ENCODE measurements around the gene KRT32. TPM values are rescaled to one million over a fixed set of nuclear protein-coding genes. Genes with fewer than 3 reads are reported as not detected.
A peak's percentile ranks its signal among the peaks of the same experiment; 100 is the strongest.

Gene KRT32
- total RNA-seq, 1 experiment from 2014 or later: not detected

GRCh38 chr17:41415411-41415810, 51.8 kb downstream of the KRT32 start:
- H3K36me3 ChIP-seq (ENCODE audit: control insufficient read depth, insufficient read depth, low read length): no peaks in the 10 kb centered on the region
- no peaks in the 10 kb centered on the region for H3K9me3 ChIP-seq
- no peaks in the 10 kb centered on the region for H3K27me3 ChIP-seq (replicated peaks; ENCODE audit: control insufficient read depth, insufficient read depth, low read length)
- Mint-ChIP-seq H3K4me1 (ENCODE audit: low read depth, unreplicated experiment) (peaks cover 64% of the 10 kb centered on the region), H3K27ac (ENCODE audit: unreplicated experiment) (no peak overlapping the region), H3K4me3 (ENCODE audit: unreplicated experiment) (no peak overlapping the region), H3K9me3 (ENCODE audit: unreplicated experiment) (no peaks in the 10 kb centered on the region), H3K27me3 (ENCODE audit: insufficient read depth, unreplicated experiment) (no peaks in the 10 kb centered on the region), H3K36me3 (ENCODE audit: insufficient read depth, unreplicated experiment) (no peaks in the 10 kb centered on the region)
- ChIA-PET POLR2A (no interaction called here), CTCF (interaction anchor here (0.7 to 1.5 kb wide), 7 partner anchors 24 to 638 kb away, joined by 3 to 6 read pairs (median 3); partner anchors contain the start of gene KRT33A)
- intact Hi-C loops (cut with micrococcal nuclease; ENCODE audit: unreplicated experiment): loop anchor here (5.0 to 10.0 kb wide), 4 partner anchors 61 to 247 kb away; partner anchors contain the start of genes KRT19, KRT33A and KRT35
- no peak overlapping the region for H3K4me3 ChIP-seq (ENCODE audit: low read depth, low read length)
- no TSS peak for BruUV-seq (replicated peaks)
- no peak for DNase-seq
- no peak for TF ChIP-seq CTCF (IDR thresholded peaks at IDR 0.05; ENCODE audit: insufficient read depth in 1 of 2, low read depth in 1 of 2, low read length in 1 of 2, severe bottlenecking in 1 of 2, unreplicated experiment in 1 of 2)
- peaks cover 51% of the 10 kb centered on the region for H3K4me1 ChIP-seq

GRCh38 chr17:41413982-41414381, 53.2 kb downstream of the KRT32 start:
- H3K4me3 ChIP-seq (ENCODE audit: low read depth, low read length): no peak overlapping the region
- peaks cover 64% of the 10 kb centered on the region for H3K4me1 Mint-ChIP-seq (ENCODE audit: low read depth, unreplicated experiment)
- no peaks in the 10 kb centered on the region for H3K9me3 ChIP-seq
- DNase-seq: no peak
- no peaks in the 10 kb centered on the region for H3K27me3 Mint-ChIP-seq (ENCODE audit: insufficient read depth, unreplicated experiment)
- H3K36me3 Mint-ChIP-seq (ENCODE audit: insufficient read depth, unreplicated experiment): no peaks in the 10 kb centered on the region
- no peak for TF ChIP-seq CTCF (IDR thresholded peaks at IDR 0.05; ENCODE audit: insufficient read depth in 1 of 2, low read depth in 1 of 2, low read length in 1 of 2, severe bottlenecking in 1 of 2, unreplicated experiment in 1 of 2)
- H3K4me3 Mint-ChIP-seq (ENCODE audit: unreplicated experiment): no peak overlapping the region
- ChIA-PET CTCF (no interaction called here), POLR2A (interaction anchor here (0.9 kb wide), 1 partner anchor 274 kb away, joined by 3 read pairs; the partner anchor contains the start of gene EIF1)
- H3K36me3 ChIP-seq (ENCODE audit: control insufficient read depth, insufficient read depth, low read length): no peaks in the 10 kb centered on the region
- intact Hi-C loops (cut with micrococcal nuclease; ENCODE audit: unreplicated experiment): loop anchor here (10.0 kb wide), 2 partner anchors 59 to 111 kb away; partner anchors contain the start of genes KRT19 and KRT33A
- H3K4me1 ChIP-seq: peaks cover 51% of the 10 kb centered on the region
- BruUV-seq (replicated peaks): no TSS peak
- no peaks in the 10 kb centered on the region for H3K9me3 Mint-ChIP-seq (ENCODE audit: unreplicated experiment)
- no peaks in the 10 kb centered on the region for H3K27me3 ChIP-seq (replicated peaks; ENCODE audit: control insufficient read depth, insufficient read depth, low read length)
- peak overlapping the region; percentile 27 for H3K27ac Mint-ChIP-seq (ENCODE audit: unreplicated experiment)

- no peak for DNase-seq
- no peaks in the 10 kb centered on the region for H3K27me3 Mint-ChIP-seq (ENCODE audit: insufficient read depth, unreplicated experiment)
- Histone ChIP-seq H3K4me1 (peaks cover 51% of the 10 kb centered on the region), H3K36me3 (ENCODE audit: control insufficient read depth, insufficient read depth, low read length) (no peaks in the 10 kb centered on the region), H3K4me3 (ENCODE audit: low read depth, low read length) (no peak overlapping the region), H3K9me3 (no peaks in the 10 kb centered on the region), H3K27me3 (replicated peaks; ENCODE audit: control insufficient read depth, insufficient read depth, low read length) (no peaks in the 10 kb centered on the region)
- H3K4me3 Mint-ChIP-seq (ENCODE audit: unreplicated experiment): no peak overlapping the region
- intact Hi-C loops (cut with micrococcal nuclease; ENCODE audit: unreplicated experiment): loop anchor here (10.0 kb wide), 2 partner anchors 59 to 111 kb away; partner anchors contain the start of genes KRT19 and KRT33A
- no peaks in the 10 kb centered on the region for H3K36me3 Mint-ChIP-seq (ENCODE audit: insufficient read depth, unreplicated experiment)
- ChIA-PET CTCF (interaction anchor here (0.6 to 0.7 kb wide), 2 partner anchors 58 to 135 kb away, joined by 3 read pairs; no protein-coding TSS in a partner anchor), POLR2A (interaction anchor here (0.9 kb wide), 1 partner anchor 275 kb away, joined by 3 read pairs; the partner anchor contains the start of gene EIF1)
- no TSS peak for BruUV-seq (replicated peaks)
- TF ChIP-seq CTCF (IDR thresholded peaks at IDR 0.05; ENCODE audit: insufficient read depth in 1 of 2, low read depth in 1 of 2, low read length in 1 of 2, severe bottlenecking in 1 of 2, unreplicated experiment in 1 of 2): no peak
- H3K9me3 Mint-ChIP-seq (ENCODE audit: unreplicated experiment): no peaks in the 10 kb centered on the region
- H3K4me1 Mint-ChIP-seq (ENCODE audit: low read depth, unreplicated experiment): peaks cover 63% of the 10 kb centered on the region
- H3K27ac Mint-ChIP-seq (ENCODE audit: unreplicated experiment): no peak overlapping the region
These were observed 53.7 kb downstream of the KRT32 start for GRCh38 chr17:41413353-41413957.

Data from Caco-2 (cell line).